HCT116 (cell line): Measurements from ENCODE around the gene G6PC3. TPM values are rescaled to one million over a fixed set of nuclear protein-coding genes. Genes with fewer than 3 reads are reported as not detected.
"Not testable (repeated sequence)": the region's sequence is repeated elsewhere in the genome, so short reads cannot be mapped to it uniquely, and the experiment has no call there.

Source experiments
- ATAC-seq: fragments of 200-7000 bp; cut with Tn5 transposase; 2 replicates; pipeline ENCODE4 v1.9.1; 2020; ENCODE audit warnings: mild to moderate bottlenecking, moderate library complexity
- BruUV-seq: library from RNA; stranded (reverse); fragments of 400-500 nt; replicated peaks from 2 replicates; lab custom pipeline; 2021; lab: Mats Ljungman, UMichigan
- CTCF ChIA-PET: fragments of 300-600 bp; sonication (Branson Sonifier 250); formaldehyde crosslinking; loops from one replicate; lab custom pipeline; 2021; ENCODE audit warnings: antibody characterized with exemption; lab: Charles Lee
- POLR2A ChIA-PET: fragments of 300-600, 350-600 bp; sonication (Branson Sonifier 250); formaldehyde crosslinking; loops from one replicate; lab custom pipeline; 2021; ENCODE audit warnings: antibody characterized with exemption; lab: Charles Lee
- RAD21 ChIA-PET, 2 experiments: fragments of 300-600 bp; sonication (Branson Sonifier 250); formaldehyde crosslinking; loops; one replicate each; lab custom pipeline; 2023; ENCODE audit warnings: low total read pairs in 2 of 2; ENCODE audit not compliant: uncharacterized antibody in 2 of 2, unreplicated experiment in 2 of 2, low non-redundant PET in 1 of 2; lab: Charles Lee
- DNase-seq: peaks from one replicate; pipeline ENCODE4 v3.0.0-alpha.2; 2010; ENCODE audit warnings: low read depth, low spot score
- H2AFZ ChIP-seq: fragments of 200-600 bp; shearing (Covaris generic), sonication (generic); 2 replicates; pipeline ENCODE4 v1.6.1; 2017; ENCODE audit warnings: low read depth, mixed run types, mixed read lengths, antibody characterized with exemption, low read length; ENCODE audit not compliant: poor library complexity, severe bottlenecking
- H3K27ac ChIP-seq: 2 replicates; pipeline ENCODE4 v1.5.1; 2012; ENCODE audit warnings: low read depth, low read length
- H3K27me3 ChIP-seq: fragments of 200-600 bp; sonication (generic); 2 replicates; pipeline ENCODE4 v1.6.1; 2016; ENCODE audit warnings: mixed run types, low read length, mixed read lengths; ENCODE audit not compliant: insufficient read depth
- H3K36me3 ChIP-seq, 2 experiments: fragments of 200-500 bp in 1 of 2; fragments of 200-600 bp in 1 of 2; sonication (Bioruptor generic) in 1 of 2; sonication (generic) in 1 of 2; 2 replicates each; pipeline versions ENCODE4 v1.5.1 to v1.6.1; 2014 to 2016; ENCODE audit warnings: low read length in 2 of 2, inconsistent platforms in 1 of 2, mixed read lengths in 1 of 2, mixed run types in 1 of 2; ENCODE audit not compliant: insufficient read depth in 2 of 2, control insufficient read depth in 1 of 2
- H3K4me1 ChIP-seq, 2 experiments: fragments of 200-600 bp in 1 of 2; sonication (generic) in 1 of 2; 2 replicates each; pipeline versions ENCODE4 v1.5.1 to v1.6.1; 2012 to 2017; ENCODE audit warnings: low read length in 2 of 2, inconsistent platforms in 1 of 2, mild to moderate bottlenecking in 1 of 2, mixed read lengths in 1 of 2, mixed run types in 1 of 2, moderate library complexity in 1 of 2; ENCODE audit not compliant: insufficient read depth in 2 of 2, control insufficient read depth in 1 of 2
- H3K4me2 ChIP-seq: fragments of 200-600 bp; sonication (generic); 2 replicates; pipeline ENCODE4 v1.6.1; 2017; ENCODE audit warnings: mixed run types, low read length, mixed read lengths
- H3K4me3 ChIP-seq, 2 experiments: fragments of 200-600 bp in 1 of 2; sonication (generic) in 1 of 2; replicated peaks in 1 of 2; 2 replicates each; pipeline ENCODE4 v1.5.1; 2011 to 2016; ENCODE audit warnings: low read length in 2 of 2, control low read depth in 1 of 2, low read depth in 1 of 2, mild to moderate bottlenecking in 1 of 2, mixed read lengths in 1 of 2, mixed run types in 1 of 2
- H3K79me2 ChIP-seq: fragments of 200-600 bp; sonication (generic); 2 replicates; pipeline ENCODE4 v1.6.1; 2017; ENCODE audit warnings: mild to moderate bottlenecking, mixed run types, low read length, moderate library complexity, mixed read lengths; ENCODE audit not compliant: insufficient read depth
- H3K9ac ChIP-seq: fragments of 200-600 bp; sonication (generic); 2 replicates; pipeline ENCODE4 v1.6.1; 2016; ENCODE audit warnings: low read length, mixed read lengths
- H3K9me2 ChIP-seq: fragments of 200-600 bp; sonication (generic), shearing (Covaris generic); 2 replicates; pipeline ENCODE4 v1.6.1; 2017; ENCODE audit warnings: mixed run types, mild to moderate bottlenecking, moderate library complexity; ENCODE audit not compliant: insufficient read depth
- H3K9me3 ChIP-seq, 2 experiments: fragments of 200-500 bp in 1 of 2; fragments of 200-600 bp in 1 of 2; sonication (Bioruptor generic) in 1 of 2; sonication (generic) in 1 of 2; 2 replicates each; pipeline ENCODE4 v1.6.1; 2014 to 2017; ENCODE audit warnings: low read length in 2 of 2, mixed read lengths in 2 of 2, inconsistent platforms in 1 of 2, low read depth in 1 of 2, mild to moderate bottlenecking in 1 of 2, mixed run types in 1 of 2, moderate library complexity in 1 of 2; ENCODE audit not compliant: control insufficient read depth in 1 of 2, insufficient read depth in 1 of 2
- H4K20me1 ChIP-seq: fragments of 200-600 bp; sonication (generic), shearing (Covaris generic); 2 replicates; pipeline ENCODE4 v1.6.1; 2017; ENCODE audit warnings: mixed run types, mild to moderate bottlenecking, moderate library complexity; ENCODE audit not compliant: insufficient read depth
- CBX3 ChIP-seq: IDR thresholded peaks from 2 replicates; pipeline ENCODE4 v1.6.1; 2012; ENCODE audit warnings: low read depth
- CEBPB ChIP-seq: IDR thresholded peaks from 2 replicates; pipeline ENCODE4 v1.6.1; 2012; ENCODE audit warnings: low read depth
- EGR1 ChIP-seq: IDR thresholded peaks from 2 replicates; pipeline ENCODE4 v1.6.1; 2012; ENCODE audit warnings: low read depth
- ELF1 ChIP-seq: IDR thresholded peaks from 2 replicates; pipeline ENCODE4 v1.6.1; 2012; ENCODE audit warnings: low read depth, borderline replicate concordance
- EZH2 ChIP-seq: fragments of 200-600 bp; sonication (generic); IDR thresholded peaks from 2 replicates; pipeline ENCODE4 v1.6.1; 2017; ENCODE audit warnings: antibody characterized with exemption, mixed run types
- EZH2phosphoT487 ChIP-seq: fragments of 200-600 bp; IDR thresholded peaks from 2 replicates; pipeline ENCODE4 v1.6.1; 2018; ENCODE audit warnings: antibody characterized with exemption, borderline replicate concordance
- FOSL1 ChIP-seq: IDR thresholded peaks from 2 replicates; pipeline ENCODE4 v1.6.1; 2012; ENCODE audit warnings: low read depth
- JUND ChIP-seq: IDR thresholded peaks from 2 replicates; pipeline ENCODE4 v1.6.1; 2012
- MAX ChIP-seq: IDR thresholded peaks from 2 replicates; pipeline ENCODE4 v1.6.1; 2012
- POLR2A ChIP-seq: IDR thresholded peaks from 2 replicates; pipeline ENCODE4 v1.7.0; 2011; ENCODE audit warnings: borderline replicate concordance; ENCODE audit not compliant: insufficient read depth, insufficient read length; ENCODE audit errors: extremely low read depth
- POLR2AphosphoS5 ChIP-seq: IDR thresholded peaks from 2 replicates; pipeline ENCODE4 v1.6.1; 2011; ENCODE audit warnings: mild to moderate bottlenecking, low read depth, low read length, moderate library complexity
- RAD21 ChIP-seq: IDR thresholded peaks from 2 replicates; pipeline ENCODE4 v1.6.1; 2012; ENCODE audit warnings: low read depth, mild to moderate bottlenecking
- SIN3A ChIP-seq: IDR thresholded peaks from 2 replicates; pipeline ENCODE4 v1.6.1; 2012; ENCODE audit warnings: low read depth
- YY1 ChIP-seq: IDR thresholded peaks from 2 replicates; pipeline ENCODE4 v1.6.1; 2011; ENCODE audit warnings: low read length, low read depth, moderate library complexity, mild to moderate bottlenecking; ENCODE audit not compliant: insufficient replicate concordance; ENCODE audit errors: extremely low read depth
- ZNF274 ChIP-seq: fragments of 200-500 bp; sonication (Bioruptor generic); IDR thresholded peaks from 2 replicates; pipeline ENCODE4 v1.6.1; 2014; ENCODE audit warnings: mild to moderate bottlenecking, low read depth, low read length, inconsistent platforms
- intact Hi-C: fragments of 100-400 bp; cut with micrococcal nuclease; formaldehyde crosslinking; loops from 2 replicates; pipeline ENCODE4 v1.10.0; 2022
- total RNA-seq: library from RNA; stranded (reverse); gene quantifications from one replicate; pipeline ENCODE4 v1.2.1, GENCODE V29; 2021; ENCODE audit not compliant: unreplicated experiment
- TF ChIP-seq, protein P1 (sequence below): IDR thresholded peaks from 2 replicates; pipeline ENCODE4 v1.6.1; 2012; ENCODE audit warnings: low read depth
- TF ChIP-seq, protein P2 (sequence below), 3 experiments: fragments of 200-600 bp in 1 of 3; sonication (generic) in 1 of 3; IDR thresholded peaks in 2 of 3; conservative IDR thresholded peaks in 1 of 3; 2 replicates each; pipeline ENCODE4 v1.5.1; 2012 to 2017; ENCODE audit warnings: low read depth in 2 of 3, low read length in 2 of 3, antibody characterized with exemption in 1 of 3, borderline replicate concordance in 1 of 3, control low read depth in 1 of 3, mild to moderate bottlenecking in 1 of 3, mixed read lengths in 1 of 3, mixed run types in 1 of 3, moderate library complexity in 1 of 3; ENCODE audit not compliant: insufficient read depth in 1 of 3
- TF ChIP-seq, protein P3 (sequence below): IDR thresholded peaks from 2 replicates; pipeline ENCODE4 v1.6.1; 2012

G6PC3 gene
- total RNA-seq, 1 experiment from 2014 or later = 50.6 TPM

DNA sequence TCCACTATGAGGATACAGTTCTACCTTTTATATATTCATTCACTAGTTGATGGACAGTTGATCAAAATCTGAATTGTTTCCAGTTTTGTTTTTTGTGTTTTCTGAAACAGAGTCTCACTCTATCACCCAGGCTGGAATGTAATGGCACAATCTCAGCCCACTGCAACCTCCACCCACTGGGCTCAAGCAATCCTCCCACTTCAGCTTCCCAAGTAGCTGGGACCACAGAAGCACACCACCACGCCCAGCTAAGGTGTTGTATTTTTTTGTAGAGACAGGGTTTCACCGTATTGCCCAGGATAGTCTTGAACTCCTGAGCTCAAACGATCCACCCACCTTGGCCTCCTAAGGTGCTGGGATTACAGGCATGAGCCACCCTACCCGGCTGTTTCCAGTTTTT lies 25.0 kb upstream of the G6PC3 start:
- Histone ChIP-seq H3K9me2 (no peaks in the 10 kb centered on the region), H3K9ac (no peak overlapping the region), H2AFZ (no peak overlapping the region), H3K27ac (no peak overlapping the region), H3K4me1 (no peaks in the 10 kb centered on the region), H3K27me3 (no peaks in the 10 kb centered on the region), H4K20me1 (peaks cover 13% of the 10 kb centered on the region; the same call in 1 of the 2 replicates), H3K4me2 (no peak overlapping the region), H3K4me3 (no peak overlapping the region), H3K9me3 (no peaks in the 10 kb centered on the region), H3K79me2 (peaks cover 93% of the 10 kb centered on the region), H3K36me3 (peaks cover 23 to 30% of the 10 kb centered on the region in 2 experiments; a peak in 3 of 4 replicates)
- TF ChIP-seq POLR2A (no peak), EZH2phosphoT487 (no peak), MAX (no peak), JUND (no peak), RAD21 (no peak), CEBPB (no peak), FOSL1 (no peak), EZH2 (no peak), YY1 (no peak), ZNF274 (no peak), ELF1 (no peak), EGR1 (no peak), POLR2AphosphoS5 (no peak), SIN3A (no peak), CBX3 (no peak)
- TF ChIP-seq, protein P1, sequence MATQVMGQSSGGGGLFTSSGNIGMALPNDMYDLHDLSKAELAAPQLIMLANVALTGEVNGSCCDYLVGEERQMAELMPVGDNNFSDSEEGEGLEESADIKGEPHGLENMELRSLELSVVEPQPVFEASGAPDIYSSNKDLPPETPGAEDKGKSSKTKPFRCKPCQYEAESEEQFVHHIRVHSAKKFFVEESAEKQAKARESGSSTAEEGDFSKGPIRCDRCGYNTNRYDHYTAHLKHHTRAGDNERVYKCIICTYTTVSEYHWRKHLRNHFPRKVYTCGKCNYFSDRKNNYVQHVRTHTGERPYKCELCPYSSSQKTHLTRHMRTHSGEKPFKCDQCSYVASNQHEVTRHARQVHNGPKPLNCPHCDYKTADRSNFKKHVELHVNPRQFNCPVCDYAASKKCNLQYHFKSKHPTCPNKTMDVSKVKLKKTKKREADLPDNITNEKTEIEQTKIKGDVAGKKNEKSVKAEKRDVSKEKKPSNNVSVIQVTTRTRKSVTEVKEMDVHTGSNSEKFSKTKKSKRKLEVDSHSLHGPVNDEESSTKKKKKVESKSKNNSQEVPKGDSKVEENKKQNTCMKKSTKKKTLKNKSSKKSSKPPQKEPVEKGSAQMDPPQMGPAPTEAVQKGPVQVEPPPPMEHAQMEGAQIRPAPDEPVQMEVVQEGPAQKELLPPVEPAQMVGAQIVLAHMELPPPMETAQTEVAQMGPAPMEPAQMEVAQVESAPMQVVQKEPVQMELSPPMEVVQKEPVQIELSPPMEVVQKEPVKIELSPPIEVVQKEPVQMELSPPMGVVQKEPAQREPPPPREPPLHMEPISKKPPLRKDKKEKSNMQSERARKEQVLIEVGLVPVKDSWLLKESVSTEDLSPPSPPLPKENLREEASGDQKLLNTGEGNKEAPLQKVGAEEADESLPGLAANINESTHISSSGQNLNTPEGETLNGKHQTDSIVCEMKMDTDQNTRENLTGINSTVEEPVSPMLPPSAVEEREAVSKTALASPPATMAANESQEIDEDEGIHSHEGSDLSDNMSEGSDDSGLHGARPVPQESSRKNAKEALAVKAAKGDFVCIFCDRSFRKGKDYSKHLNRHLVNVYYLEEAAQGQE = no peak
- TF ChIP-seq, protein P2, sequence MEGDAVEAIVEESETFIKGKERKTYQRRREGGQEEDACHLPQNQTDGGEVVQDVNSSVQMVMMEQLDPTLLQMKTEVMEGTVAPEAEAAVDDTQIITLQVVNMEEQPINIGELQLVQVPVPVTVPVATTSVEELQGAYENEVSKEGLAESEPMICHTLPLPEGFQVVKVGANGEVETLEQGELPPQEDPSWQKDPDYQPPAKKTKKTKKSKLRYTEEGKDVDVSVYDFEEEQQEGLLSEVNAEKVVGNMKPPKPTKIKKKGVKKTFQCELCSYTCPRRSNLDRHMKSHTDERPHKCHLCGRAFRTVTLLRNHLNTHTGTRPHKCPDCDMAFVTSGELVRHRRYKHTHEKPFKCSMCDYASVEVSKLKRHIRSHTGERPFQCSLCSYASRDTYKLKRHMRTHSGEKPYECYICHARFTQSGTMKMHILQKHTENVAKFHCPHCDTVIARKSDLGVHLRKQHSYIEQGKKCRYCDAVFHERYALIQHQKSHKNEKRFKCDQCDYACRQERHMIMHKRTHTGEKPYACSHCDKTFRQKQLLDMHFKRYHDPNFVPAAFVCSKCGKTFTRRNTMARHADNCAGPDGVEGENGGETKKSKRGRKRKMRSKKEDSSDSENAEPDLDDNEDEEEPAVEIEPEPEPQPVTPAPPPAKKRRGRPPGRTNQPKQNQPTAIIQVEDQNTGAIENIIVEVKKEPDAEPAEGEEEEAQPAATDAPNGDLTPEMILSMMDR (IDR thresholded peaks at IDR 0.05 in 2 of 3, conservative IDR thresholded peaks at IDR 0.05 in 1 of 3; ENCODE audit: borderline replicate concordance in 1 of 3, insufficient read depth in 1 of 3, low read depth in 2 of 3, low read length in 2 of 3) = no peak
- TF ChIP-seq, protein P3, sequence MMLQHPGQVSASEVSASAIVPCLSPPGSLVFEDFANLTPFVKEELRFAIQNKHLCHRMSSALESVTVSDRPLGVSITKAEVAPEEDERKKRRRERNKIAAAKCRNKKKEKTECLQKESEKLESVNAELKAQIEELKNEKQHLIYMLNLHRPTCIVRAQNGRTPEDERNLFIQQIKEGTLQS = no peak
- ChIA-PET POLR2A (no interaction called here), RAD21 (interaction anchor here (0.7 to 0.9 kb wide), 3 partner anchors 9 to 200 kb away, joined by 3 read pairs; no protein-coding TSS in a partner anchor), CTCF (no interaction called here)
- no TSS peak for BruUV-seq
- DNase-seq = no peak
- intact Hi-C loops = no loop called here
- no peak for ATAC-seq

DNA sequence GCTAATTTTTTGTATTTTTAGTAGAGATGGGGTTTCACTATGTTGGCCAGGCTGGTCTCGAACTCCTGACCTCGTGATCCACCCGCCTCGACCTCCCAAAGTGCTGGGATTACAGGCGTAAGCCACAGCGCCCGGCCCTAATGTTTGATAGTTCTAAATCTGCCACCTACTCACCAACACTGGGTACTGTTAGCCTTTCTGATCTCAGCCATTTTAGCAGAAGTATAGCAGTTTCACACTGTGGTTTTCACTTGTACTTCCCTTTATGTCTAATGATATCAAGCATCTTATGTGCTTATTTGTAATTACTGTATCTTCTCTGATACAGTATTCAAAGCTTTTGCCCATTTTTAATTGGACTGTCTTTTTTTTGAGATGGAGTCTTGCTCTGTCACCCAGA lies 23.6 kb upstream of the G6PC3 start:
- H4K20me1 ChIP-seq, H3K27ac ChIP-seq, H3K9me2 ChIP-seq, H3K4me1 ChIP-seq, POLR2A ChIA-PET, ATAC-seq, DNase-seq, H3K27me3 ChIP-seq, BruUV-seq, CTCF ChIA-PET, H2AFZ ChIP-seq, H3K9ac ChIP-seq, H3K4me2 ChIP-seq, H3K9me3 ChIP-seq, intact Hi-C loops, H3K4me3 ChIP-seq, RAD21 ChIA-PET: not testable (repeated sequence)
- H3K79me2 ChIP-seq = peaks cover 93% of the 10 kb centered on the region
- peaks cover 29 to 40% of the 10 kb centered on the region in 2 experiments; a peak in 3 of 4 replicates for H3K36me3 ChIP-seq
